ENCODE measurements around the gene ATG7.

The ATG7 gene

GRCh38 chr3:11226042-11226370 lies 46.2 kb upstream of the ATG7 start:
- H3K4me3 ChIP-seq (ENCODE audit: low read length) = no peak overlapping the region

GRCh38 chr3:11228041-11228440 lies 44.2 kb upstream of the ATG7 start:
- H3K4me1 ChIP-seq (ENCODE audit: control insufficient read depth, low read length) = no peaks in the 10 kb centered on the region
- no peak for TF ChIP-seq EZH2phosphoT487 (IDR thresholded peaks at IDR 0.05; ENCODE audit: borderline replicate concordance, low read length)
- TF ChIP-seq, protein P1, sequence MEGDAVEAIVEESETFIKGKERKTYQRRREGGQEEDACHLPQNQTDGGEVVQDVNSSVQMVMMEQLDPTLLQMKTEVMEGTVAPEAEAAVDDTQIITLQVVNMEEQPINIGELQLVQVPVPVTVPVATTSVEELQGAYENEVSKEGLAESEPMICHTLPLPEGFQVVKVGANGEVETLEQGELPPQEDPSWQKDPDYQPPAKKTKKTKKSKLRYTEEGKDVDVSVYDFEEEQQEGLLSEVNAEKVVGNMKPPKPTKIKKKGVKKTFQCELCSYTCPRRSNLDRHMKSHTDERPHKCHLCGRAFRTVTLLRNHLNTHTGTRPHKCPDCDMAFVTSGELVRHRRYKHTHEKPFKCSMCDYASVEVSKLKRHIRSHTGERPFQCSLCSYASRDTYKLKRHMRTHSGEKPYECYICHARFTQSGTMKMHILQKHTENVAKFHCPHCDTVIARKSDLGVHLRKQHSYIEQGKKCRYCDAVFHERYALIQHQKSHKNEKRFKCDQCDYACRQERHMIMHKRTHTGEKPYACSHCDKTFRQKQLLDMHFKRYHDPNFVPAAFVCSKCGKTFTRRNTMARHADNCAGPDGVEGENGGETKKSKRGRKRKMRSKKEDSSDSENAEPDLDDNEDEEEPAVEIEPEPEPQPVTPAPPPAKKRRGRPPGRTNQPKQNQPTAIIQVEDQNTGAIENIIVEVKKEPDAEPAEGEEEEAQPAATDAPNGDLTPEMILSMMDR (IDR thresholded peaks at IDR 0.05; ENCODE audit: low read depth, low read length, poor library complexity, severe bottlenecking) = no peak
- no peaks in the 10 kb centered on the region for H3F3A ChIP-seq (ENCODE audit: control insufficient read depth, insufficient read depth)
- no peaks in the 10 kb centered on the region for H3K36me3 ChIP-seq (ENCODE audit: control insufficient read depth, low read length)
- no peaks in the 10 kb centered on the region for H3K9me2 ChIP-seq (replicated peaks; ENCODE audit: control insufficient read depth, low read length)
- H3K27ac ChIP-seq (ENCODE audit: low read depth, low read length) = no peak overlapping the region
- no peak overlapping the region for H3K4me3 ChIP-seq (ENCODE audit: low read length)
- no peaks in the 10 kb centered on the region for H3K79me2 ChIP-seq (ENCODE audit: control insufficient read depth, low read length)
- no peaks in the 10 kb centered on the region for H3K9me3 ChIP-seq (ENCODE audit: control insufficient read depth, insufficient read depth, low read length)
- H3K4me2 ChIP-seq (ENCODE audit: low read length) = no peak overlapping the region
- H4K20me1 ChIP-seq (ENCODE audit: control insufficient read depth, insufficient read depth, low read depth, low read length) = no peaks in the 10 kb centered on the region
- H3K27me3 ChIP-seq (ENCODE audit: control insufficient read depth, low read length) = peaks cover 3% of the 10 kb centered on the region; the same call in 1 of the 2 replicates

More at GRCh38 chr3:11226042-11226370, 46.2 kb upstream of the ATG7 start:
- Histone ChIP-seq H3K9me2 (replicated peaks; ENCODE audit: control insufficient read depth, low read length) (no peaks in the 10 kb centered on the region), H3K36me3 (ENCODE audit: control insufficient read depth, low read length) (no peaks in the 10 kb centered on the region), H3K79me2 (ENCODE audit: control insufficient read depth, low read length) (no peaks in the 10 kb centered on the region), H3K9me3 (ENCODE audit: control insufficient read depth, insufficient read depth, low read length) (no peaks in the 10 kb centered on the region), H3K4me1 (ENCODE audit: control insufficient read depth, low read length) (no peaks in the 10 kb centered on the region), H3F3A (ENCODE audit: control insufficient read depth, insufficient read depth) (no peaks in the 10 kb centered on the region), H3K4me2 (ENCODE audit: low read length) (no peak overlapping the region), H4K20me1 (ENCODE audit: control insufficient read depth, insufficient read depth, low read depth, low read length) (no peaks in the 10 kb centered on the region), H3K27ac (ENCODE audit: low read depth, low read length) (no peak overlapping the region), H3K27me3 (ENCODE audit: control insufficient read depth, low read length) (peaks cover 3% of the 10 kb centered on the region; the same call in 1 of the 2 replicates)
- TF ChIP-seq, protein P1 (IDR thresholded peaks at IDR 0.05; ENCODE audit: low read depth, low read length, poor library complexity, severe bottlenecking) = no peak
- no peak for TF ChIP-seq EZH2phosphoT487 (IDR thresholded peaks at IDR 0.05; ENCODE audit: borderline replicate concordance, low read length)

GRCh38 chr3:11230125-11230524 lies 42.1 kb upstream of the ATG7 start:
- Histone ChIP-seq H3K4me1 (ENCODE audit: control insufficient read depth, low read length) (no peaks in the 10 kb centered on the region), H3K9me3 (ENCODE audit: control insufficient read depth, insufficient read depth, low read length) (no peaks in the 10 kb centered on the region), H3F3A (ENCODE audit: control insufficient read depth, insufficient read depth) (no peaks in the 10 kb centered on the region), H3K4me3 (ENCODE audit: low read length) (no peak overlapping the region), H3K27me3 (ENCODE audit: control insufficient read depth, low read length) (peaks cover 3% of the 10 kb centered on the region; the same call in 1 of the 2 replicates), H3K9me2 (replicated peaks; ENCODE audit: control insufficient read depth, low read length) (no peaks in the 10 kb centered on the region), H3K27ac (ENCODE audit: low read depth, low read length) (no peak overlapping the region), H3K4me2 (ENCODE audit: low read length) (no peak overlapping the region), H4K20me1 (ENCODE audit: control insufficient read depth, insufficient read depth, low read depth, low read length) (no peaks in the 10 kb centered on the region), H3K36me3 (ENCODE audit: control insufficient read depth, low read length) (no peaks in the 10 kb centered on the region), H3K79me2 (ENCODE audit: control insufficient read depth, low read length) (no peaks in the 10 kb centered on the region)
- TF ChIP-seq, protein P1 (IDR thresholded peaks at IDR 0.05; ENCODE audit: low read depth, low read length, poor library complexity, severe bottlenecking) = no peak
- no peak for TF ChIP-seq EZH2phosphoT487 (IDR thresholded peaks at IDR 0.05; ENCODE audit: borderline replicate concordance, low read length)

Measured in DOHH2 (cell line).